Peyer's patch (tissue), 4 donors: Measurements from ENCODE around the gene ZNF487. TPM values are rescaled to one million over a fixed set of nuclear protein-coding genes. Genes with fewer than 3 reads are reported as not detected.
"Not testable (repeated sequence)": the region's sequence is repeated elsewhere in the genome, so short reads cannot be mapped to it uniquely, and the experiment has no call there.

ENCODE experiments used
- DNase-seq, 3 donors: peaks; one replicate each; pipeline ENCODE4 v3.0.0-alpha.2; 2017 to 2019
- H3K27ac ChIP-seq, 4 donors: fragments of 200-600 bp; sonication (generic); one replicate each; pipeline ENCODE4 v1.5.1; 2016 to 2019
- H3K27me3 ChIP-seq, 2 donors: fragments of 200-600 bp; sonication (generic); one replicate each; pipeline ENCODE4 v1.5.1; 2019
- H3K36me3 ChIP-seq, 3 donors: fragments of 200-600 bp; sonication (generic); one replicate each; pipeline ENCODE4 v1.5.1; 2016 to 2019
- H3K4me1 ChIP-seq, 4 donors: fragments of 200-600 bp; sonication (generic); one replicate each; pipeline ENCODE4 v1.5.1; 2016 to 2019
- H3K4me3 ChIP-seq, 4 donors: fragments of 200-600 bp; sonication (generic); 1 replicate in 3 of 4; 2 replicates in 1 of 4; pipeline ENCODE4 v1.5.1; 2016 to 2019; ENCODE audit warnings: mild to moderate bottlenecking in 1 of 4
- H3K9me3 ChIP-seq, 4 donors: fragments of 200-600 bp; sonication (generic); one replicate each; pipeline ENCODE4 v1.5.1; 2016 to 2019; ENCODE audit warnings: mild to moderate bottlenecking in 1 of 4
- POLR2A ChIP-seq, 2 donors: fragments of 450-650 bp; IDR thresholded peaks; one replicate each; pipeline ENCODE4 v1.5.1; 2017; ENCODE audit warnings: antibody characterized with exemption in 2 of 2, mild to moderate bottlenecking in 2 of 2, moderate library complexity in 2 of 2
- total RNA-seq, 4 donors: library from RNA; depleted of rRNA; stranded (reverse); fragments of >200 nt; gene quantifications; one replicate each; pipeline ENCODE4 v1.1.0, GENCODE V29; 2016
- TF ChIP-seq, protein P1 (sequence below), 6 experiments: fragments of 450-650 bp in 4 of 6; fragments of 200-600 bp in 2 of 6; sonication (generic) in 1 of 6; IDR thresholded peaks; one replicate each; pipeline ENCODE4 v1.5.1; 2017 to 2019; ENCODE audit warnings: antibody characterized with exemption in 6 of 6, mild to moderate bottlenecking in 3 of 6, moderate library complexity in 1 of 6

ZNF487 gene
- total RNA-seq, 4 donors from 2014 or later, result 21.5 to 51.7 (median 26.9) TPM

DNA sequence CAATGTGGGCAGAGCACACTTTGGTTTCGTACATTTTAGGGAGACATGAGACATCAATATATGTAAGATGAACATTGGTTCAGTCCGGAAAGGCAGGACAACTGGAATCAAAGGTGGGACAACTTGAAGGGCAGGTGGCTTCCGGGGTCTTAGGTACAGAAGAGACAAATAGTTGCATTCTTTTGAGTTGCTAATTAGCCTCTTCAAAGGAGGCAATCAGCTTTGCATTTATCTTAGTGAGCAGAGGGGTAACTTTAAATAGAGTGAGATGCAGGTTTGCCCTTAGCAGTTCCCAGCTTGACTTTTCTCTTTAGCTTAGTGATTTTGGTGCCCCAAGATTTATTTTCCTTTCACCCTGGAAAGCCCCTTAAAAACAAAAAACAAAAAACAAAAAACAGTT, 21.3 kb downstream of the ZNF487 start:
- H3K27ac ChIP-seq, result no peak overlapping the region
- no peak overlapping the region for H3K4me3 ChIP-seq
- no peaks in the 10 kb centered on the region for H3K27me3 ChIP-seq
- DNase-seq, result no peak
- H3K36me3 ChIP-seq, result no peaks in the 10 kb centered on the region
- peaks cover 0 to 4% (median 0%) of the 10 kb centered on the region in 4 donors for H3K9me3 ChIP-seq
- peaks cover 0 to 24% (median 19%) of the 10 kb centered on the region in 4 donors for H3K4me1 ChIP-seq
- TF ChIP-seq POLR2A (IDR thresholded peaks at IDR 0.05), result no peak
- TF ChIP-seq, protein P1, sequence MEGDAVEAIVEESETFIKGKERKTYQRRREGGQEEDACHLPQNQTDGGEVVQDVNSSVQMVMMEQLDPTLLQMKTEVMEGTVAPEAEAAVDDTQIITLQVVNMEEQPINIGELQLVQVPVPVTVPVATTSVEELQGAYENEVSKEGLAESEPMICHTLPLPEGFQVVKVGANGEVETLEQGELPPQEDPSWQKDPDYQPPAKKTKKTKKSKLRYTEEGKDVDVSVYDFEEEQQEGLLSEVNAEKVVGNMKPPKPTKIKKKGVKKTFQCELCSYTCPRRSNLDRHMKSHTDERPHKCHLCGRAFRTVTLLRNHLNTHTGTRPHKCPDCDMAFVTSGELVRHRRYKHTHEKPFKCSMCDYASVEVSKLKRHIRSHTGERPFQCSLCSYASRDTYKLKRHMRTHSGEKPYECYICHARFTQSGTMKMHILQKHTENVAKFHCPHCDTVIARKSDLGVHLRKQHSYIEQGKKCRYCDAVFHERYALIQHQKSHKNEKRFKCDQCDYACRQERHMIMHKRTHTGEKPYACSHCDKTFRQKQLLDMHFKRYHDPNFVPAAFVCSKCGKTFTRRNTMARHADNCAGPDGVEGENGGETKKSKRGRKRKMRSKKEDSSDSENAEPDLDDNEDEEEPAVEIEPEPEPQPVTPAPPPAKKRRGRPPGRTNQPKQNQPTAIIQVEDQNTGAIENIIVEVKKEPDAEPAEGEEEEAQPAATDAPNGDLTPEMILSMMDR (IDR thresholded peaks at IDR 0.05), result no peak

DNA sequence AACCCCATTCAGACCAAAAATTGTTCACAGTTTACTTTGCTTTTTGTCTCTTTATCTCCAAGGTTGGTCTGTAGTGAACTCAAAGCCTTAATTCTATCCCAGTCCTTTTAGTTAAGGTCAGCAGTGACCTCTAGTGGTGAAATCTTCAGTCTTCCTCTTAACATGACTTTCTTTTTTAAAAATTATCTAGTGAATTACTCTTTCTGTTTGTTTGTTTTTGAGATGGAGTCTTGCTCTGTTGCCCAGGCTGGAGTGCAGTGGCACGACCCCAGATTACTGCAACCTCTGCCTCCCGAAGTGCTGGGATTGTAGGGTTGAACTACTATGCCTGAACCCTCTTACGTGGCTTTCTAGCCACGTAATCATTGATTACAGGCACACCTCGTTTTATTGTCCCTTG, 25.0 kb downstream of the ZNF487 start:
- H3K9me3 ChIP-seq, result no peaks in the 10 kb centered on the region
- H3K36me3 ChIP-seq, result no peaks in the 10 kb centered on the region
- H3K4me1 ChIP-seq, result peaks cover 0 to 6% (median under 1%) of the 10 kb centered on the region in 4 donors
- TF ChIP-seq, protein P1 (IDR thresholded peaks at IDR 0.05), result peak; percentile 42 to 91 (median 78)
- TF ChIP-seq POLR2A (IDR thresholded peaks at IDR 0.05), result no peak
- H3K27ac ChIP-seq, result no peak overlapping the region
- no peaks in the 10 kb centered on the region for H3K27me3 ChIP-seq
- H3K4me3 ChIP-seq, result peak overlapping the region in 2 of 4 donors; percentile 15 to 27
- peak in 2 of 3 donors; percentile 62 to 68 for DNase-seq

DNA sequence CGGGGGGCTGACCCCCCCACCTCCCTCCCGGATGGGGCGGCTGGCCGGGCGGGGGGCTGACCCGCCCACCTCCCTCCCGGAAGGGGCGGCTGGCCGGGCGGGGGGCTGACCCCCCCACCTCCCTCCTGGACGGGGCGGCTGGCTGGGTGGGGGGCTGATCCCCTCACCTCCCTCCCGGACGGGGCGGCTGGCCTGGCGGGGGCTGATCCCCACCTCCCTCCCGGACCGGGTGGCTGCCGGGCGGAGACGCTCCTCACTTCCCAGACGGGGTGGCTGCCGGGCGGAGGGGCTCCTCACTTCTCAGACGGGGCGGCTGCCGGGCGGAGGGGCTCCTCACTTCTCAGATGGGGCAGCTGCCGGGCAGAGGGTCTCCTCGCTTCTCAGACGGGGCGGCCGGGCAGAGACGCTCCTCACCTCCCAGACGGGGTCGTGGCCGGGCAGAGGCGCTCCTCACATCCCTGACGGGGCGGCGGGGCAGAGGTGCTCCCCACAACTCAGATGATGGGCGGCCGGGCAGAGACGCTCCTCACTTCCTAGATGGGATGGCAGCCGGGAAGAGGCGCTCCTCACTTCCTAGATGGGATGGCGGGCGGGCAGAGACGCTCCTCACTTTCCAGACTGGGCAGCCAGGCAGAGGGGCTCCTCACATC, 28.3 kb downstream of the ZNF487 start:
- not testable (repeated sequence) for H3K4me1 ChIP-seq, H3K27ac ChIP-seq, H3K9me3 ChIP-seq, H3K4me3 ChIP-seq, H3K36me3 ChIP-seq, DNase-seq, H3K27me3 ChIP-seq

DNA sequence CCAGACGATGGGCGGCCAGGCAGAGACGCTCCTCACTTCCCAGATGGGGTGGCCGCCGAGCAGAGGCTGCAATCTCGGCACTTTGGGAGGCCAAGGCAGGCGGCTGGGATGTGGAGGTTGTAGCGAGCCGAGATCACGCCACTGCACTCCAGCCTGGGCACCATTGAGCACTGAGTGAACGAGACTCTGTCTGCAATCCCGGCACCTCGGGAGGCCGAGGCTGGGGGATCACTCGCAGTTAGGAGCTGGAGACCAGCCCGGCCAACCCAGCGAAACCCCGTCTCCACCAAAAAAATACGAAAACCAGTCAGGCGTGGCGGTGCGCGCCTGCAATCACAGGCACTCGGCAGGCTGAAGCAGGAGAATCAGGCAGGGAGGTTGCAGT, 28.8 kb downstream of the ZNF487 start:
- not testable (repeated sequence) for H3K27me3 ChIP-seq, H3K36me3 ChIP-seq, DNase-seq, H3K4me1 ChIP-seq, H3K9me3 ChIP-seq, H3K4me3 ChIP-seq, H3K27ac ChIP-seq

DNA sequence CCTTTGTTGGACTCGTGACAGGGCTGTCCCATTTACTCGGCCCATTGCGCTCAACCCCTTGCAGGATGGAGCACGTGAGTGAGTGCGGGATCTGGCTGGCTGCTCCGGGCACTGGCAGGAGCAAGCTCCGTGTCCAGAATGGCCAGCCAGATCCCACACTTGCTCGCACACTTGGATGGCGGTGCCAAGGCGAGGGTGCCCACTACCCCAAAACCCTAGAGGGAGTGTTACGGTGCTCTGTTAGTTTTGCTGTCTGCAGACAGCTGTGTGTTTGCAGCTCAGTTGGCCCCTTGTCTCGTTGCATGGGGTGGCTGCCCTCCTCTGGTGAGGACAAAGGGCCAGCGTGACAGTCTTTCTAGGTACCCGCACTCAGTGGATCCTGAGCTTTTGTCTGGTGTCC, 34.2 kb downstream of the ZNF487 start:
- no peaks in the 10 kb centered on the region for H3K4me1 ChIP-seq
- H3K27ac ChIP-seq, result no peak overlapping the region
- no peaks in the 10 kb centered on the region for H3K36me3 ChIP-seq
- TF ChIP-seq POLR2A (IDR thresholded peaks at IDR 0.05), result no peak
- TF ChIP-seq, protein P1 (IDR thresholded peaks at IDR 0.05), result no peak
- no peak overlapping the region for H3K4me3 ChIP-seq
- no peaks in the 10 kb centered on the region for H3K27me3 ChIP-seq
- DNase-seq, result no peak
- H3K9me3 ChIP-seq, result no peaks in the 10 kb centered on the region

DNA sequence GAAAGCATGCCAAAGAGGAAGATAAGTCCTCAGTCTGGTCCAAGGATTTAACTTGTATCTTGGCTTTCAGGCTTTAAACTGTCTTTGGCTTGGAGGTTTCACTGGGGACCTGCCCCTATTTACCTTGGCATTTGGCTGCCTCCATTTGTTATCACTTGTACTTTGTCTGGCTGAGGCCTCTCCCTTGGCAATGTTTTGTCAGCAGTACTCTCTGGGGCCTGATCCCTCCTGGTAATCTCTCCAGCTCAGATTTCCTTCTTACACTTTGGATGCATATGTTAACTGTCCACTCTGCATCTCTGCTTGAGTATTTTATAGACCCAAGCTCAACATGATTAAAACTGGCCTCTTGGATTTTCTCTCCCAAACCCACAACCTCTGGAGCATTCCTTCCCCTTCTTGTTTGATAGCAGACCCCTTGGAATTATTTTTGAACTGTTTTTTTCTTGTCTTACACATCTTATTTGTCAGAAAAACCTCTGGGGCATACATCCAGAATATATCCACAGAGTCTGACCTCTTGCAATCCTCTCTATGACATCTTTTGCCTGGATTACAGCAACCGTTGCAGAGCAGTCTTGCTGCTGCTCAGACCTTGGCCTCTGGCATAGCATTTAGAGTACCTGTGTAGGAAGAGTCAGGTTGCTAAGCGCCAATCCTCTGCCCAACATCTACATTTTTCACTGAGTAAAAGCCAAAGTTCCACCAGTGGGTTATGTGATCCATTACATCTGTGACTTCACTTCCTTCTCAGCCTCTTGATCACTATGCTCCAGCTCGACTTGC, 35.2 kb downstream of the ZNF487 start:
- Histone ChIP-seq H3K27ac (no peak overlapping the region), H3K27me3 (no peaks in the 10 kb centered on the region), H3K4me1 (no peaks in the 10 kb centered on the region), H3K9me3 (no peaks in the 10 kb centered on the region), H3K4me3 (no peak overlapping the region), H3K36me3 (no peaks in the 10 kb centered on the region)
- TF ChIP-seq, protein P1 (IDR thresholded peaks at IDR 0.05), result no peak
- no peak for TF ChIP-seq POLR2A (IDR thresholded peaks at IDR 0.05)
- DNase-seq, result no peak
